Activated T-helper 17 cell treated with anti-CD3 and anti-CD28 coated beads, Interleukin-2, amount 50 U/mL, for 72 hours (primary cell): ENCODE data around the gene SPTBN4. TPM values are rescaled to one million over a fixed set of nuclear protein-coding genes. Genes with fewer than 3 reads are reported as not detected.

ENCODE experiments used
- ATAC-seq: fragments of 150-1000 bp; cut with Tn5 transposase; replicated peaks from 2 replicates; pipeline ENCODE4 v1.10.0; 2021; ENCODE audit warnings: mild to moderate bottlenecking, moderate library complexity
- H3K27ac Mint-ChIP-seq: one replicate; pipeline ENCODE4 v1.8.0; 2022; ENCODE audit warnings: mixed read lengths
- H3K27me3 Mint-ChIP-seq: one replicate; pipeline ENCODE4 v1.8.0; 2022; ENCODE audit warnings: mixed read lengths
- H3K36me3 Mint-ChIP-seq: one replicate; pipeline ENCODE4 v1.8.0; 2022; ENCODE audit warnings: low read depth, mild to moderate bottlenecking, mixed read lengths
- H3K4me1 Mint-ChIP-seq: one replicate; pipeline ENCODE4 v1.8.0; 2022; ENCODE audit warnings: mixed read lengths
- H3K4me3 Mint-ChIP-seq: one replicate; pipeline ENCODE4 v1.8.0; 2022; ENCODE audit warnings: mild to moderate bottlenecking, mixed read lengths
- H3K9me3 Mint-ChIP-seq: one replicate; pipeline ENCODE4 v1.8.0; 2022; ENCODE audit warnings: mixed read lengths
- total RNA-seq, 2 donors: library from RNA; stranded (reverse); gene quantifications; one replicate each; pipeline ENCODE4 v1.2.3, GENCODE V29; 2022

The SPTBN4 gene
- total RNA-seq, 2 donors from 2014 or later, result 1.4 to 16.4 TPM

- H3K4me1 Mint-ChIP-seq, result peaks cover 19% of the 10 kb centered on the region
Measured at GRCh38 chr19:40501599-40501998, 34.8 kb downstream of the SPTBN4 start.

GRCh38 chr19:40502081-40502480, 35.3 kb downstream of the SPTBN4 start:
- H3K36me3 Mint-ChIP-seq, result no peaks in the 10 kb centered on the region
- H3K4me3 Mint-ChIP-seq, result no peak overlapping the region
- peaks cover 19% of the 10 kb centered on the region for H3K4me1 Mint-ChIP-seq
- H3K9me3 Mint-ChIP-seq, result no peaks in the 10 kb centered on the region
- ATAC-seq, result no peak
- H3K27me3 Mint-ChIP-seq, result peaks cover 27% of the 10 kb centered on the region
- no peak overlapping the region for H3K27ac Mint-ChIP-seq

More at GRCh38 chr19:40501599-40501998, 34.8 kb downstream of the SPTBN4 start:
- H3K27me3 Mint-ChIP-seq, result peaks cover 27% of the 10 kb centered on the region
- H3K9me3 Mint-ChIP-seq, result no peaks in the 10 kb centered on the region
- no peak overlapping the region for H3K27ac Mint-ChIP-seq
- ATAC-seq, result no peak
- H3K4me3 Mint-ChIP-seq, result no peak overlapping the region
- H3K36me3 Mint-ChIP-seq, result no peaks in the 10 kb centered on the region

- H3K9me3 Mint-ChIP-seq, result no peaks in the 10 kb centered on the region
- no peak for ATAC-seq
- H3K27me3 Mint-ChIP-seq, result peaks cover 22% of the 10 kb centered on the region
- no peak overlapping the region for H3K4me3 Mint-ChIP-seq
- peak overlapping the region; percentile 20 for H3K27ac Mint-ChIP-seq
- no peaks in the 10 kb centered on the region for H3K36me3 Mint-ChIP-seq
- peaks cover 14% of the 10 kb centered on the region for H3K4me1 Mint-ChIP-seq
Measured at GRCh38 chr19:40502647-40503319, 36.0 kb downstream of the SPTBN4 start.

GRCh38 chr19:40503320-40503695, 36.5 kb downstream of the SPTBN4 start:
- Mint-ChIP-seq H3K27ac (peak overlapping the region; percentile 20), H3K4me3 (no peak overlapping the region), H3K36me3 (no peaks in the 10 kb centered on the region), H3K4me1 (peaks cover 11% of the 10 kb centered on the region), H3K27me3 (peaks cover 21% of the 10 kb centered on the region), H3K9me3 (no peaks in the 10 kb centered on the region)
- no peak for ATAC-seq

GRCh38 chr19:40506099-40506498, 39.3 kb downstream of the SPTBN4 start:
- no peak overlapping the region for H3K27ac Mint-ChIP-seq
- no peak overlapping the region for H3K4me3 Mint-ChIP-seq
- H3K9me3 Mint-ChIP-seq, result no peaks in the 10 kb centered on the region
- no peaks in the 10 kb centered on the region for H3K36me3 Mint-ChIP-seq
- ATAC-seq, result no peak
- H3K4me1 Mint-ChIP-seq, result peaks cover 11% of the 10 kb centered on the region
- H3K27me3 Mint-ChIP-seq, result peaks cover 25% of the 10 kb centered on the region

GRCh38 chr19:40507892-40508291, 41.1 kb downstream of the SPTBN4 start:
- Mint-ChIP-seq H3K27me3 (peaks cover 30% of the 10 kb centered on the region), H3K4me1 (peaks cover 9% of the 10 kb centered on the region), H3K36me3 (no peaks in the 10 kb centered on the region), H3K4me3 (no peak overlapping the region), H3K27ac (peak overlapping the region; percentile 40), H3K9me3 (no peaks in the 10 kb centered on the region)
- ATAC-seq, result no peak

GRCh38 chr19:40508739-40509260, 42.0 kb downstream of the SPTBN4 start:
- H3K36me3 Mint-ChIP-seq, result no peaks in the 10 kb centered on the region
- no peaks in the 10 kb centered on the region for H3K9me3 Mint-ChIP-seq
- no peak overlapping the region for H3K27ac Mint-ChIP-seq
- H3K4me3 Mint-ChIP-seq, result no peak overlapping the region
- peaks cover 5% of the 10 kb centered on the region for H3K4me1 Mint-ChIP-seq
- peaks cover 31% of the 10 kb centered on the region for H3K27me3 Mint-ChIP-seq
- ATAC-seq, result no peak

GRCh38 chr19:40510526-40511115, 43.8 kb downstream of the SPTBN4 start:
- H3K27ac Mint-ChIP-seq, result no peak overlapping the region
- no peaks in the 10 kb centered on the region for H3K36me3 Mint-ChIP-seq
- no peak overlapping the region for H3K4me3 Mint-ChIP-seq
- no peak for ATAC-seq
- no peaks in the 10 kb centered on the region for H3K4me1 Mint-ChIP-seq
- no peaks in the 10 kb centered on the region for H3K9me3 Mint-ChIP-seq
- peaks cover 36% of the 10 kb centered on the region for H3K27me3 Mint-ChIP-seq

GRCh38 chr19:40511487-40511886, 44.7 kb downstream of the SPTBN4 start:
- H3K4me1 Mint-ChIP-seq, result no peaks in the 10 kb centered on the region
- ATAC-seq, result no peak
- H3K36me3 Mint-ChIP-seq, result no peaks in the 10 kb centered on the region
- H3K27me3 Mint-ChIP-seq, result peaks cover 36% of the 10 kb centered on the region
- no peaks in the 10 kb centered on the region for H3K9me3 Mint-ChIP-seq
- no peak overlapping the region for H3K4me3 Mint-ChIP-seq
- no peak overlapping the region for H3K27ac Mint-ChIP-seq

GRCh38 chr19:40512110-40512472, 45.3 kb downstream of the SPTBN4 start:
- peaks cover 40% of the 10 kb centered on the region for H3K27me3 Mint-ChIP-seq
- no peaks in the 10 kb centered on the region for H3K36me3 Mint-ChIP-seq
- no peaks in the 10 kb centered on the region for H3K4me1 Mint-ChIP-seq
- no peaks in the 10 kb centered on the region for H3K9me3 Mint-ChIP-seq
- peak overlapping the region; percentile 4 for H3K4me3 Mint-ChIP-seq
- H3K27ac Mint-ChIP-seq, result no peak overlapping the region
- no peak for ATAC-seq

- no peak for ATAC-seq
Measured at GRCh38 chr19:40512473-40513344, 45.9 kb downstream of the SPTBN4 start.

GRCh38 chr19:40513345-40513678, 46.5 kb downstream of the SPTBN4 start:
- Mint-ChIP-seq H3K4me3 (no peak overlapping the region), H3K36me3 (no peaks in the 10 kb centered on the region), H3K27me3 (peaks cover 37% of the 10 kb centered on the region), H3K9me3 (no peaks in the 10 kb centered on the region), H3K4me1 (no peaks in the 10 kb centered on the region), H3K27ac (no peak overlapping the region)
- ATAC-seq, result no peak

More at GRCh38 chr19:40512473-40513344, 45.9 kb downstream of the SPTBN4 start:
- Mint-ChIP-seq H3K9me3 (no peaks in the 10 kb centered on the region), H3K36me3 (no peaks in the 10 kb centered on the region), H3K27me3 (peaks cover 40% of the 10 kb centered on the region), H3K4me3 (peak overlapping the region; percentile 4), H3K4me1 (no peaks in the 10 kb centered on the region), H3K27ac (no peak overlapping the region)

- Mint-ChIP-seq H3K4me1 (no peaks in the 10 kb centered on the region), H3K9me3 (no peaks in the 10 kb centered on the region), H3K27me3 (peaks cover 32% of the 10 kb centered on the region), H3K4me3 (no peak overlapping the region), H3K27ac (no peak overlapping the region), H3K36me3 (no peaks in the 10 kb centered on the region)
- ATAC-seq, result peak; percentile 24
Measured at GRCh38 chr19:40513741-40514315, 47.0 kb downstream of the SPTBN4 start.

- no peaks in the 10 kb centered on the region for H3K36me3 Mint-ChIP-seq
- no peak overlapping the region for H3K27ac Mint-ChIP-seq
- H3K4me3 Mint-ChIP-seq, result no peak overlapping the region
- peaks cover 23% of the 10 kb centered on the region for H3K27me3 Mint-ChIP-seq
- H3K4me1 Mint-ChIP-seq, result no peaks in the 10 kb centered on the region
- no peak for ATAC-seq
- H3K9me3 Mint-ChIP-seq, result no peaks in the 10 kb centered on the region
Measured at GRCh38 chr19:40517248-40517647, 50.4 kb downstream of the SPTBN4 start.
